Measurements from ENCODE around the gene LIX1.

Gene LIX1

GRCh38 chr5:97096846-97097245 is 45.6 kb downstream of the LIX1 start:
- TF ChIP-seq CTCF (IDR thresholded peaks at IDR 0.05; ENCODE audit: insufficient read depth, low read depth, low read length, missing control alignments) = no peak
- DNase-seq (ENCODE audit: low read depth) = no peak

GRCh38 chr5:97096191-97096590 is 46.2 kb downstream of the LIX1 start:
- no peak for DNase-seq (ENCODE audit: low read depth)
- TF ChIP-seq CTCF (IDR thresholded peaks at IDR 0.05; ENCODE audit: insufficient read depth, low read depth, low read length, missing control alignments) = no peak
- H3K4me3 ChIP-seq (ENCODE audit: low read length) = no peak overlapping the region

More at GRCh38 chr5:97096846-97097245, 45.6 kb downstream of the LIX1 start:
- H3K4me3 ChIP-seq (ENCODE audit: low read length) = no peak overlapping the region

- no peak for TF ChIP-seq CTCF (IDR thresholded peaks at IDR 0.05; ENCODE audit: insufficient read depth, low read depth, low read length, missing control alignments)
- no peak for DNase-seq (ENCODE audit: low read depth)
- no peak overlapping the region for H3K4me3 ChIP-seq (ENCODE audit: low read length)
These were observed 47.1 kb downstream of the LIX1 start for GRCh38 chr5:97095318-97095732.

- DNase-seq (ENCODE audit: low read depth) = no peak
- TF ChIP-seq CTCF (IDR thresholded peaks at IDR 0.05; ENCODE audit: insufficient read depth, low read depth, low read length, missing control alignments) = no peak
- no peak overlapping the region for H3K4me3 ChIP-seq (ENCODE audit: low read length)
These were observed 47.7 kb downstream of the LIX1 start for GRCh38 chr5:97094579-97095317.

GRCh38 chr5:97093193-97093592 is 49.2 kb downstream of the LIX1 start:
- no peak overlapping the region for H3K4me3 ChIP-seq (ENCODE audit: low read length)
- no peak for TF ChIP-seq CTCF (IDR thresholded peaks at IDR 0.05; ENCODE audit: insufficient read depth, low read depth, low read length, missing control alignments)

GRCh38 chr5:97090944-97091343 is 51.5 kb downstream of the LIX1 start:
- no peak for DNase-seq (ENCODE audit: low read depth)
- no peak for TF ChIP-seq CTCF (IDR thresholded peaks at IDR 0.05; ENCODE audit: insufficient read depth, low read depth, low read length, missing control alignments)
- no peak overlapping the region for H3K4me3 ChIP-seq (ENCODE audit: low read length)

More at GRCh38 chr5:97093193-97093592, 49.2 kb downstream of the LIX1 start:
- no peak for DNase-seq (ENCODE audit: low read depth)

Data from epithelial cell of esophagus (primary cell).